HEK293T (cell line): ENCODE measurements around the gene MUC4.
"Not testable (repeated sequence)": the region's sequence is repeated elsewhere in the genome, so short reads cannot be mapped to it uniquely, and the experiment has no call there.

Source experiments
- CTCF ChIA-PET: fragments of 350-600 bp; formaldehyde crosslinking; extraction: SDS; loops from one replicate; lab custom pipeline; 2021; ENCODE audit warnings: antibody characterized with exemption, inconsistent platforms; lab: Yijun Ruan, JAX
- POLR2A ChIA-PET: fragments of 350-600 bp; formaldehyde crosslinking; extraction: SDS; loops from one replicate; lab custom pipeline; 2020; ENCODE audit warnings: antibody characterized with exemption, inconsistent platforms; lab: Yijun Ruan, JAX
- DNase-seq: peaks from one replicate; pipeline ENCODE4 v3.0.0; 2012; ENCODE audit warnings: mixed read lengths; ENCODE audit errors: extremely low spot score
- ARNT ChIP-seq: fragments of 450-650 bp; IDR thresholded peaks from 2 replicates; pipeline ENCODE4 v1.6.1; 2017; ENCODE audit warnings: mild to moderate bottlenecking
- BHLHE40 ChIP-seq: fragments of 450-650 bp; IDR thresholded peaks from 2 replicates; pipeline ENCODE4 v1.6.1; 2016; ENCODE audit warnings: mild to moderate bottlenecking, moderate library complexity, borderline replicate concordance
- CTBP1 ChIP-seq: fragments of 450-650 bp; IDR thresholded peaks from 2 replicates; pipeline ENCODE4 v1.6.1; 2016; ENCODE audit warnings: borderline replicate concordance
- ELF4 ChIP-seq: fragments of 450-650 bp; IDR thresholded peaks from 2 replicates; pipeline ENCODE4 v1.6.1; 2017; ENCODE audit warnings: antibody characterized with exemption
- FOXA1 ChIP-seq: fragments of 450-650 bp; IDR thresholded peaks from 2 replicates; pipeline ENCODE4 v1.6.1; 2016; ENCODE audit warnings: mild to moderate bottlenecking
- FOXK2 ChIP-seq: fragments of 450-650 bp; IDR thresholded peaks from 2 replicates; pipeline ENCODE4 v1.6.1; 2016; ENCODE audit warnings: mild to moderate bottlenecking
- FOXM1 ChIP-seq: fragments of 450-650 bp; IDR thresholded peaks from 2 replicates; pipeline ENCODE4 v1.6.1; 2017; ENCODE audit warnings: mild to moderate bottlenecking, borderline replicate concordance
- HDGF ChIP-seq: fragments of 450-650 bp; IDR thresholded peaks from 2 replicates; pipeline ENCODE4 v1.6.1; 2017; ENCODE audit warnings: antibody characterized with exemption, borderline replicate concordance
- L3MBTL2 ChIP-seq: fragments of 450-650 bp; conservative IDR thresholded peaks from 2 replicates; pipeline ENCODE4 v1.6.1; 2016; ENCODE audit warnings: mild to moderate bottlenecking
- LEF1 ChIP-seq: fragments of 450-650 bp; IDR thresholded peaks from 2 replicates; pipeline ENCODE4 v1.6.1; 2017; ENCODE audit warnings: mild to moderate bottlenecking, borderline replicate concordance
- NFRKB ChIP-seq: fragments of 450-650 bp; IDR thresholded peaks from 2 replicates; pipeline ENCODE4 v1.6.1; 2016; ENCODE audit warnings: mild to moderate bottlenecking, moderate library complexity
- SP1 ChIP-seq: fragments of 450-650 bp; IDR thresholded peaks from 2 replicates; pipeline ENCODE4 v1.6.1; 2017
- SUZ12 ChIP-seq: fragments of 450-650 bp; IDR thresholded peaks from 2 replicates; pipeline ENCODE4 v1.6.1; 2016; ENCODE audit warnings: mild to moderate bottlenecking
- TARDBP ChIP-seq: fragments of 450-650 bp; IDR thresholded peaks from 2 replicates; pipeline ENCODE4 v1.6.1; 2016
- ZNF384 ChIP-seq: fragments of 450-650 bp; IDR thresholded peaks from 2 replicates; pipeline ENCODE4 v1.6.1; 2016
- TF ChIP-seq, protein P1 (sequence below): fragments of 450-650 bp; IDR thresholded peaks from 2 replicates; pipeline ENCODE4 v1.6.1; 2016

MUC4 gene

DNA sequence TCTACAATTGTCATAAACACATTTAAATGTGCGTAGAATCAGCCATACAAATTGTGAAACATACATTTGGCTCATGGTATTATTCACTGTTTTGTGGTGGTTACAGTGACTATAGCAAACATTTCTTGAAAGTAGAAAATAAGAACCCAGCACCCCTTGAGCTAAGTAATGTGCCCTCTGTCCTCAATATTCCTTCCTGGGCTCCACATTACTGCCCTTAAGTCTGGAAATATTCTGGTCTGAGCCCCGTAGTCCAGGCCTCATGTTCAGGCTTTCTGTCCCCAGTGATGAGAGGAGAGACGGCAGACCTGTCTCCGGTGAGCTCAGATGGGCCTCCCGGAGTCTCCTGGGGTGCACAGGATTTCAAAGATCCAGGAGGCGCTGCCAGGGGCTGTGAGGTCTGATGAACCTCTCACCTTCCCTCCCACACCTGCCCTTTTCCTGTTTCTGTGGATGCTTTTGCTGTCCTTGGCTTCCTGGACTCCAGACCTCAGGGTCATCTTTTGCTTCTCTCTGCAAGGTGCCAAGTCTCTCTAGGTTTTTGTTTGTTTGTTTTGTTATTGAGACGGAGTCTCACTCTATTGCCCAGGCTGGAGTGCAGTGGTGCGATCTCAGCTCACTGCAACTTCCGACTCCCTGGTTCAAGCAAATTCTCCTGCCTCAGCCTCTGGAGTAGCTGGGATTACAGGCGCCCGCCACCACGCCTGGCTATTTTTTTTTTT is 99.8 kb downstream of the MUC4 start:
- no peak for TF ChIP-seq LEF1
- TF ChIP-seq CTBP1, result no peak
- TF ChIP-seq ELF4, result no peak
- no peak for TF ChIP-seq TARDBP
- TF ChIP-seq NFRKB, result no peak
- TF ChIP-seq FOXA1, result no peak
- TF ChIP-seq FOXK2, result no peak
- TF ChIP-seq HDGF, result no peak
- TF ChIP-seq ZNF384, result no peak
- TF ChIP-seq FOXM1, result no peak
- TF ChIP-seq, protein P1, sequence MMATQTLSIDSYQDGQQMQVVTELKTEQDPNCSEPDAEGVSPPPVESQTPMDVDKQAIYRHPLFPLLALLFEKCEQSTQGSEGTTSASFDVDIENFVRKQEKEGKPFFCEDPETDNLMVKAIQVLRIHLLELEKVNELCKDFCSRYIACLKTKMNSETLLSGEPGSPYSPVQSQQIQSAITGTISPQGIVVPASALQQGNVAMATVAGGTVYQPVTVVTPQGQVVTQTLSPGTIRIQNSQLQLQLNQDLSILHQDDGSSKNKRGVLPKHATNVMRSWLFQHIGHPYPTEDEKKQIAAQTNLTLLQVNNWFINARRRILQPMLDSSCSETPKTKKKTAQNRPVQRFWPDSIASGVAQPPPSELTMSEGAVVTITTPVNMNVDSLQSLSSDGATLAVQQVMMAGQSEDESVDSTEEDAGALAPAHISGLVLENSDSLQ, result no peak
- DNase-seq, result no peak
- ChIA-PET CTCF (no interaction called here), POLR2A (no interaction called here)

GRCh38 chr3:195711091-195711812 is 100.5 kb downstream of the MUC4 start:
- DNase-seq, CTCF ChIA-PET, POLR2A ChIA-PET: not testable (repeated sequence)

DNA sequence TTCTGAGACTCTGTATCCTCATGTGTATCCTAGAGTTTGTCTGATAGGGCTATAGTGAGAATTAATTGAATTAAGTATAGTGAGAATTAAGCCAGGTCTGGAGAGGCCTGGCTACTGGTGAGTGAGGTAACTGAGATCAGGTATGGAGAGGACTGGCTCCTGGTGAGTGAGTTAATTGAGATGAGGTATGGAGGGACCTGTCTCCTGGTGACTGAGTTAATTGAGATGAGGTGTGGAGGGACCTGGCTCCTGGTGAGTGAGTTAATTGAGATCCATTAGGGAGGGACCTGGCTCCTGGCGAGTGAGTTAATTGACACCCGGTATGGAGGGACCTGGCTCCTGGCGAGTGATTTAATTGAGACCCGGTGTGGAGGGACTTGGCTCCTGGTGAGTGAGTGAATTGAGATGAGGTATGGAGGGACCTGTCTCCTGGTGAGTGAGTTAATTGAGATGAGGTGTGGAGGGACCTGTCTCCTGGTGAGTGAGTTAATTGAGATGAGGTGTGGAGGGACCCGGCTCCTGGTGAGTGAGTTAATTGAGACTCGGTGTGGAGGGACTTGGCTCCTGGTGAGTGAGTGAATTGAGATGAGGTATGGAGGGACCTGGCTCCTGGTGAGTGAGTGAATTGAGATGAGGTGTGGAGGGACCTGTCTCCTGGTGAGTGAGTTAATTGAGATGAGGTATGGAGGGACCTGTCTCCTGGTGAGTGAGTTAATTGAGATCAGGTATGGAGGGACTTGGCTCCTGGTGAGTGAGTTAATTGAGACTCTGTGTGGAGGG is 101.4 kb downstream of the MUC4 start:
- POLR2A ChIA-PET, DNase-seq, CTCF ChIA-PET: not testable (repeated sequence)

- CTCF ChIA-PET, result no interaction called here
- POLR2A ChIA-PET, result no interaction called here
- TF ChIP-seq LEF1 (no peak), FOXM1 (no peak), SP1 (no peak), ZNF384 (no peak), ARNT (no peak), L3MBTL2 (no peak), ELF4 (no peak), FOXK2 (no peak), TARDBP (no peak), HDGF (no peak), CTBP1 (no peak), SUZ12 (no peak), NFRKB (no peak)
- TF ChIP-seq, protein P1, result no peak
- DNase-seq, result no peak
Observed at GRCh38 chr3:195709676-195710085, 102.0 kb downstream of the MUC4 start.

DNA sequence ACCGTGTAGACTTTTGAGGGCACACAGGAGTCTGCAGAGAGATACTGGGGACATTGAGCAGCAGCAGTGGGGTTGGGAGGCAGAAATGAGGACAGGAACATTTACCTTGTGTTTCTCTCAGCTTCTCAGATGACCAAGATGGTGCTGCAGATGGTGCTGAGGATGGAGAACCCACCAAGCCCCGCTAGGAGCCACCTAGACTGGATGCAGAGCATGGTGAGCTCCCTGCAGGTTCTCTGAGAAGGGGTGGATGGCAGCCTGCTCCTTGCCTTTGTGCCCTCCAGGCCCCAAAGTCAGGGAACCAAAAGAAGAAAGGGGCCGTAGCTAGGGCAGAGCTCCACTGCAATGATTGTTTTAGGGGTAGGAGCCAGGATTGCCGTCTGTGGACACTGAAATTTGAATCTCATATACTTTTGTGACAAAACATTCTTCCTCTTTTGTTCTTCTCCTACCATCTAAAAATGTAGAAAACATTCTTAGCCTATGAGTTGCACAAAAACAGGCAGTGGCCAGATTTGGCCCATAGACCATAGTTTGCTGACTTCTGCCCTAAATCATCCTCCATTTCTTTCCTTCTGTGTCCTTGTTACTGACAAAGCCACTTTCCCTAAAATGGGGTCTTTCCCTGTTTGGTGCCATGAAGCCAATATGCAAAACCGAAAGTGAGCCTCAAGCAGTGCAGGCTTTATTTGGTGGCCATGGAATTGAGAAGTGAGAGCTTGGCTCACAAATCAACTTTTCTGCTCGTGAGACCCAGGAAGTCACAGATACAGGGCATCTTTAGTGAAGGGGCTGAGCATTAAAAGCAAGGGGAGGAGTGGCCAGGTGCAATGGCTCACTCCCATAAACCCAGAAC is 102.9 kb downstream of the MUC4 start:
- TF ChIP-seq BHLHE40 (no peak), SUZ12 (no peak), TARDBP (no peak), L3MBTL2 (no peak), ZNF384 (no peak), FOXK2 (no peak), CTBP1 (no peak), FOXM1 (no peak), ELF4 (no peak), SP1 (no peak), FOXA1 (no peak), HDGF (no peak), LEF1 (no peak), ARNT (no peak), NFRKB (no peak)
- TF ChIP-seq, protein P1, result no peak
- CTCF ChIA-PET, result no interaction called here
- POLR2A ChIA-PET, result no interaction called here
- no peak for DNase-seq
